ENCODE measurements around the gene CCL1. TPM values are rescaled to one million over a fixed set of nuclear protein-coding genes. Genes with fewer than 3 reads are reported as not detected.

CCL1 gene
- total RNA-seq (2014; rRNA removed; shearing (Covaris generic); ENCODE audit: low replicate concordance) = not detected in 2 replicates

GRCh38 chr17:34363183-34363661, at the start of gene CCL1:
Gene CCL1, minus strand, starts transcription at chr17:34363233. Its CDS starts 72 bp downstream, at chr17:34363161.
- Histone ChIP-seq H3K79me2 (ENCODE audit: low read length) (no peaks in the 10 kb centered on the region), H3K27me3 (ENCODE audit: low read length) (no peaks in the 10 kb centered on the region), H4K20me1 (ENCODE audit: insufficient read depth, low read depth, low read length) (no peaks in the 10 kb centered on the region), H3K4me1 (ENCODE audit: low read length) (no peaks in the 10 kb centered on the region), H3K36me3 (ENCODE audit: insufficient read depth, low read length) (no peaks in the 10 kb centered on the region), H3K4me2 (ENCODE audit: low read depth, low read length, poor library complexity, severe bottlenecking) (no peak within 1 kb of the TSS), H2AFZ (ENCODE audit: low read length) (no peak within 1 kb of the TSS), H3K9ac (ENCODE audit: low read length) (no peak within 1 kb of the TSS), H3K9me3 (ENCODE audit: low read length) (no peaks in the 10 kb centered on the region), H3K4me3 (ENCODE audit: low read length) (no peak within 1 kb of the TSS), H3K9me2 (replicated peaks; ENCODE audit: insufficient read depth, low read length) (no peaks in the 10 kb centered on the region), H3K27ac (ENCODE audit: low read length) (no peak within 1 kb of the TSS)
- no peak for DNase-seq

GRCh38 chr17:34412534-34412933, 49.5 kb upstream of the CCL1 start:
- Histone ChIP-seq H3K4me1 (ENCODE audit: low read length) (no peaks in the 10 kb centered on the region), H3K27me3 (ENCODE audit: low read length) (no peaks in the 10 kb centered on the region), H3K9me3 (ENCODE audit: low read length) (no peaks in the 10 kb centered on the region), H2AFZ (ENCODE audit: low read length) (no peak overlapping the region), H3K9ac (ENCODE audit: low read length) (no peak overlapping the region), H3K4me2 (ENCODE audit: low read depth, low read length, poor library complexity, severe bottlenecking) (no peak overlapping the region), H3K9me2 (replicated peaks; ENCODE audit: insufficient read depth, low read length) (no peaks in the 10 kb centered on the region), H3K4me3 (ENCODE audit: low read length) (no peak overlapping the region), H3K36me3 (ENCODE audit: insufficient read depth, low read length) (no peaks in the 10 kb centered on the region), H3K27ac (ENCODE audit: low read length) (no peak overlapping the region), H3K79me2 (ENCODE audit: low read length) (no peaks in the 10 kb centered on the region), H4K20me1 (ENCODE audit: insufficient read depth, low read depth, low read length) (no peaks in the 10 kb centered on the region)
- DNase-seq = no peak

- no peak overlapping the region for H3K27ac ChIP-seq (ENCODE audit: low read length)
- no peaks in the 10 kb centered on the region for H3K9me3 ChIP-seq (ENCODE audit: low read length)
- DNase-seq = no peak
- no peaks in the 10 kb centered on the region for H3K27me3 ChIP-seq (ENCODE audit: low read length)
- no peaks in the 10 kb centered on the region for H3K36me3 ChIP-seq (ENCODE audit: insufficient read depth, low read length)
- no peak overlapping the region for H2AFZ ChIP-seq (ENCODE audit: low read length)
- no peaks in the 10 kb centered on the region for H3K4me1 ChIP-seq (ENCODE audit: low read length)
- H3K79me2 ChIP-seq (ENCODE audit: low read length) = no peaks in the 10 kb centered on the region
- no peak overlapping the region for H3K4me3 ChIP-seq (ENCODE audit: low read length)
- no peaks in the 10 kb centered on the region for H4K20me1 ChIP-seq (ENCODE audit: insufficient read depth, low read depth, low read length)
- H3K9me2 ChIP-seq (replicated peaks; ENCODE audit: insufficient read depth, low read length) = no peaks in the 10 kb centered on the region
- H3K4me2 ChIP-seq (ENCODE audit: low read depth, low read length, poor library complexity, severe bottlenecking) = no peak overlapping the region
- H3K9ac ChIP-seq (ENCODE audit: low read length) = no peak overlapping the region
Measured at GRCh38 chr17:34411646-34412421, 48.8 kb upstream of the CCL1 start.

GRCh38 chr17:34409352-34409751, 46.3 kb upstream of the CCL1 start:
- DNase-seq = no peak
- H3K4me2 ChIP-seq (ENCODE audit: low read depth, low read length, poor library complexity, severe bottlenecking) = no peak overlapping the region
- H3K79me2 ChIP-seq (ENCODE audit: low read length) = no peaks in the 10 kb centered on the region
- no peaks in the 10 kb centered on the region for H3K36me3 ChIP-seq (ENCODE audit: insufficient read depth, low read length)
- H3K4me3 ChIP-seq (ENCODE audit: low read length) = no peak overlapping the region
- H4K20me1 ChIP-seq (ENCODE audit: insufficient read depth, low read depth, low read length) = no peaks in the 10 kb centered on the region
- H3K27me3 ChIP-seq (ENCODE audit: low read length) = no peaks in the 10 kb centered on the region
- H3K9me3 ChIP-seq (ENCODE audit: low read length) = no peaks in the 10 kb centered on the region
- no peaks in the 10 kb centered on the region for H3K4me1 ChIP-seq (ENCODE audit: low read length)
- H3K9me2 ChIP-seq (replicated peaks; ENCODE audit: insufficient read depth, low read length) = no peaks in the 10 kb centered on the region
- no peak overlapping the region for H2AFZ ChIP-seq (ENCODE audit: low read length)
- no peak overlapping the region for H3K27ac ChIP-seq (ENCODE audit: low read length)
- H3K9ac ChIP-seq (ENCODE audit: low read length) = no peak overlapping the region

GRCh38 chr17:34408439-34408838, 45.4 kb upstream of the CCL1 start:
- H3K9me2 ChIP-seq (replicated peaks; ENCODE audit: insufficient read depth, low read length) = no peaks in the 10 kb centered on the region

GRCh38 chr17:34406226-34406625, 43.2 kb upstream of the CCL1 start:
- no peaks in the 10 kb centered on the region for H3K9me2 ChIP-seq (replicated peaks; ENCODE audit: insufficient read depth, low read length)
- H3K4me3 ChIP-seq (ENCODE audit: low read length) = no peak overlapping the region
- H4K20me1 ChIP-seq (ENCODE audit: insufficient read depth, low read depth, low read length) = no peaks in the 10 kb centered on the region
- no peaks in the 10 kb centered on the region for H3K79me2 ChIP-seq (ENCODE audit: low read length)
- H3K27ac ChIP-seq (ENCODE audit: low read length) = no peak overlapping the region
- no peaks in the 10 kb centered on the region for H3K27me3 ChIP-seq (ENCODE audit: low read length)
- DNase-seq = no peak
- no peaks in the 10 kb centered on the region for H3K36me3 ChIP-seq (ENCODE audit: insufficient read depth, low read length)
- no peak overlapping the region for H2AFZ ChIP-seq (ENCODE audit: low read length)
- H3K4me2 ChIP-seq (ENCODE audit: low read depth, low read length, poor library complexity, severe bottlenecking) = no peak overlapping the region
- H3K4me1 ChIP-seq (ENCODE audit: low read length) = no peaks in the 10 kb centered on the region
- no peaks in the 10 kb centered on the region for H3K9me3 ChIP-seq (ENCODE audit: low read length)
- H3K9ac ChIP-seq (ENCODE audit: low read length) = no peak overlapping the region

More at GRCh38 chr17:34408439-34408838, 45.4 kb upstream of the CCL1 start:
- Histone ChIP-seq H3K79me2 (ENCODE audit: low read length) (no peaks in the 10 kb centered on the region), H2AFZ (ENCODE audit: low read length) (no peak overlapping the region), H3K27ac (ENCODE audit: low read length) (no peak overlapping the region), H3K4me2 (ENCODE audit: low read depth, low read length, poor library complexity, severe bottlenecking) (no peak overlapping the region), H4K20me1 (ENCODE audit: insufficient read depth, low read depth, low read length) (no peaks in the 10 kb centered on the region), H3K27me3 (ENCODE audit: low read length) (no peaks in the 10 kb centered on the region), H3K9ac (ENCODE audit: low read length) (no peak overlapping the region), H3K9me3 (ENCODE audit: low read length) (no peaks in the 10 kb centered on the region), H3K4me1 (ENCODE audit: low read length) (no peaks in the 10 kb centered on the region), H3K4me3 (ENCODE audit: low read length) (no peak overlapping the region), H3K36me3 (ENCODE audit: insufficient read depth, low read length) (no peaks in the 10 kb centered on the region)
- no peak for DNase-seq

GRCh38 chr17:34403006-34403405, 40.0 kb upstream of the CCL1 start:
- no peak for DNase-seq
- H3K27me3 ChIP-seq (ENCODE audit: low read length) = no peaks in the 10 kb centered on the region

GRCh38 chr17:34401165-34401564, 38.1 kb upstream of the CCL1 start:
- Histone ChIP-seq H3K79me2 (ENCODE audit: low read length) (no peaks in the 10 kb centered on the region), H3K27ac (ENCODE audit: low read length) (no peak overlapping the region), H3K9me2 (replicated peaks; ENCODE audit: insufficient read depth, low read length) (no peaks in the 10 kb centered on the region), H3K4me1 (ENCODE audit: low read length) (peaks cover 8% of the 10 kb centered on the region), H3K27me3 (ENCODE audit: low read length) (no peaks in the 10 kb centered on the region), H3K4me3 (ENCODE audit: low read length) (no peak overlapping the region), H3K9ac (ENCODE audit: low read length) (no peak overlapping the region), H4K20me1 (ENCODE audit: insufficient read depth, low read depth, low read length) (no peaks in the 10 kb centered on the region), H3K36me3 (ENCODE audit: insufficient read depth, low read length) (no peaks in the 10 kb centered on the region), H2AFZ (ENCODE audit: low read length) (no peak overlapping the region), H3K4me2 (ENCODE audit: low read depth, low read length, poor library complexity, severe bottlenecking) (no peak overlapping the region), H3K9me3 (ENCODE audit: low read length) (no peaks in the 10 kb centered on the region)
- no peak for DNase-seq

More at GRCh38 chr17:34403006-34403405, 40.0 kb upstream of the CCL1 start:
- H3K27ac ChIP-seq (ENCODE audit: low read length) = no peak overlapping the region
- no peaks in the 10 kb centered on the region for H4K20me1 ChIP-seq (ENCODE audit: insufficient read depth, low read depth, low read length)
- H3K9ac ChIP-seq (ENCODE audit: low read length) = no peak overlapping the region
- no peak overlapping the region for H2AFZ ChIP-seq (ENCODE audit: low read length)
- H3K4me2 ChIP-seq (ENCODE audit: low read depth, low read length, poor library complexity, severe bottlenecking) = no peak overlapping the region
- no peaks in the 10 kb centered on the region for H3K79me2 ChIP-seq (ENCODE audit: low read length)
- H3K9me3 ChIP-seq (ENCODE audit: low read length) = no peaks in the 10 kb centered on the region
- H3K36me3 ChIP-seq (ENCODE audit: insufficient read depth, low read length) = no peaks in the 10 kb centered on the region
- no peaks in the 10 kb centered on the region for H3K9me2 ChIP-seq (replicated peaks; ENCODE audit: insufficient read depth, low read length)
- no peak overlapping the region for H3K4me3 ChIP-seq (ENCODE audit: low read length)
- peaks cover 8% of the 10 kb centered on the region for H3K4me1 ChIP-seq (ENCODE audit: low read length)
